Tracheal epithelial cell (primary cell): ENCODE results near the gene ZNF71. TPM values are rescaled to one million over a fixed set of nuclear protein-coding genes. Genes with fewer than 3 reads are reported as not detected.

ENCODE experiments used
- total RNA-seq: library from RNA; depleted of rRNA; stranded (reverse); fragments of >200 nt; gene quantifications from 2 replicates; pipeline ENCODE4 v1.2.1, GENCODE V29; 2014

ZNF71 gene
- 5.3 and 9.4 TPM in 2 replicates for total RNA-seq

DNA sequence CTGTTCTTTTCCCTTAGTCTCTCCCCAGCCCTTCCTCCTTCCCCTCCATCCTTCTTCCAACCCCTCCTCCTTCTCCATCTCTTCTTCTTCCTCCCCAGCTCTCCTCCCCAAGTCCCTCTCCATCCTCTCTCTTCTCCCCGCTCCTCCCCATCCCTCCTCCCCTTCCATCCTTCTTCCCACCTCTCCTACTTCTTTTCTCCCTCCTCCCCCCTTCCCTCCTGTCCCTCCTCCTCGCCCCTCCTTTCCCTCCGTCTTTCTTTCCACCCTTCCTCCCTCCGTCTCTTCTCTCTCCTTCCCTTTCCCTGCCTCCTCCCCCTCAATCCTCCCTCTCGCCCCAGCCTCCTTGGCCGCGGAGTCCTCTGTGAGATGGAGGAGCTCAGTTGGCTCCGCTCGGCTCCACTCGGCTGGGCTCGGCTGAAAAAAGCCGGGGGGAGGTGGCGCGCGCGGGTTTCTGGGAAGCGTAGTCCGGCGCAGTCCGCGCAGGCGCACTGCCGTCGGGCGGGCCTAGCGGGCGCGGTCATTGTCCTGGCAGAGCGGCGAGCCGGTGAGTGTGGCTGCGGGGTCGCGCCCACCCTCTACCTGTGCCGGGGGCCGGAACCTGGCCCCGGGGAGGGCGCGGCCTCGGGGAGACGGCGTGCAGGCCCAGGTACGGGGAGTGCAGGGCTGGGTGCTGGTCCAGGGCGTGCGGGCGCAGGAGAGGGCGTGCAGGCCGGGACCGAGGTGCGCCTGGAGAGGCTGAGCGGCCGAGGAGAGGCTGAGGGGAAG lies at the start of gene ZNF71:
Gene ZNF71, plus strand, starts transcription at position 520 of the 765 bp plus-strand sequence. CDS start 6,257 bp downstream, outside the sequence.

DNA sequence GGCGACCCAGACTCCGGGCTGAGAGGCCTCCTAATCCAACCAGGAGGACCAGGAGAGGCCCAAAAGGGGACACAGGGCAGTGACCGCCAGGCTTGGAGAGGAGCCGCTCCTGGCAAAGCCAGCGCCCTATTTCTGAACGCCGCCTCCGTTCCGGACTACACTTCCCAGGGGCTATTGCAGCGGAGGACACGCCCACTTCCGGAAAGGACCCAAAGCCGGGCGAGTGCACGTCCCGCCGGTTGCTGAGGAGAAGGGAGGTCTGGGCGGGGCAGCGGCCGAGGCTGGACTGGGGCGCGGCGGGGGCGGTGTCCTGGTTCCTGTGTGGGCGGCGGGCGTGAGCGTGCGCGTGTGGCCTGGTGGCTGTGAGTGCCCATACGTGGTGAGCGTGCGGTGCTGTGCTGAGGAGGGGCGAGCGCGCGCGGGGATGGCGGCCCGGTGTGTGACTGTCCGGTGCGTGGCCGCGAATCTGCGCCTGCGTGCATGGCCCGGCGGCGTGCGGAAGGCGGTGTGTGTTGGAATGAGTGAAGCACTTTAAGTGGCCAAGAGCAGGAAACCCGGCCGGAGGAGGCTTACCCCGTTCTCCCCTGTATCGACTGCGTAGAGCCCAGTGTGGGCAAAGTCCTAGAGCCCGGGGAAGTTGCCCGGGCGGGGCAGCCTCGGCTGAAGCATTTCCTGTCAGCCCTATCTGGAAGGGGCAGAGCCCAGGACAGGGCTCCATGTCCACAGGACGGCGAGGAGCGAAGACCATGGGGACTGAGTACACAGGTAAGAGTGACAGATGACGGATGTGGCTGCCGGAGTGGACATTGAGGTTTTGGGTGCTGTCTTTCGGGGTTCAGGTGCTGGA lies 27.6 kb upstream of the ZNF71 start, which contains the start of gene ZNF470:
Gene ZNF470, plus strand, starts transcription at position 195 of the 847 bp plus-strand sequence. CDS start 2,844 bp downstream, outside the sequence.

DNA sequence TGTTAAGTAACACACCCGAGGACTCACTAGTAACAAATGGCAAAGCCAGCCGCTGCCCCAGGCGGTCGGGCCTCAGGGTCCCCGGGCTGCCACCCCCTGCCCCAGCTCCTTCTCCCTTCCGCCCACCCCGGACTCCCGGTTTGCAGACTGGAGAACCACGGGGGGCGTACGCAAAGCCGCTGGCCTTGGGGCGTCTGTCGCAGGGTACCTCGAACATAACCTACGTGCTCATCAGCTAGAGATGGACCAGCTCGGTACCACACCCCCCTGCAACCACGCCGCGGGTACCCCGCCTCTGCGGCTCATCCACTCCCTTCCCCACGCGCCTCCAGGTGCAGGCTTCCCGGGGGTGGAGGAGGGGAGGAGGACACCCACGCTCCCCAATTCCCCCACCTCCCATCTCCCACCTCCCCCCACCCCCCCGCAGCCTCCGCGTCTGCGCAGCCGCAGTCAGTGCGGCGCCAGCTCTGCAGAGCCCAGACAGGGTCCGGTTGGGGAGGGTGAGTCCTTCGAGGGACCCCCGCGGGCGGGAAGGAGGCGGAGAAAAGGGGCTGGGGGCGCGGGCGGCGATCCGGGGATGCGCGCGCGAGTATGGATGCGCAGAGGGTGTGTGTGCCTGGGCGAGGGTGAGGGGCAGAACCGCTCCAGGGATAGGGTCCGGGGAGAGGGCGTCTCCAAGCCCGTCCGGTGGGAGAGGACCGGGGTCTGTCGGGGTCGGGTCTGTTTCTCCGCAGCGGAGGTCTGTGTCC lies 47.8 kb downstream of the ZNF71 start, which contains the start of gene SMIM17:
Gene SMIM17, plus strand, starts transcription at position 449 of the 749 bp plus-strand sequence. CDS start 2,509 bp downstream, outside the sequence.

DNA sequence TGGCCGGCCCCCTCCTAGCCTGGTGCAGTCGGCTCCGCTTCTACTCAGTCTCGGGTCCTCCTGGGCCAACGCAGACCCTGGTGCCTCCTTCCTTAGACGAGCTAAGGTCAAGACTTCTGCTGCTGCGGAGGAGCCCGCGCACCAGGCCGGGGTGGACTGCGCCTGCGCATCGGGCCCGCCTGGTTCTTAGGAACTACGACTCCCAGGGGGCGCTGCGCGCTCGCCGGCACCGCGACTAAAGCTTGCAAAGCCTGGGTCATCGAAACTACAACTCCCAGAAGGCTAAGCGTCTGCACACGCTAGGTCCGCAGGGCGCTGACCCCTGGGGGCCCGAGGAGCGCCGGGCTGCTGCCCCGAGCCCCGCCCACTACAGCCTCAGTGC lies 76.5 kb downstream of the ZNF71 start, which contains the start of gene ZNF835:
Gene ZNF835, minus strand, starts transcription at position 145 of the 382 bp plus-strand sequence. CDS start 6,559 bp downstream, outside the sequence.

Other genes starting within 250 kb of the ZNF71 start
- 1.4 and 7.2 TPM in 2 replicates for gene ZNF582, start 201.8 kb upstream of the ZNF71 start, total RNA-seq
- 2.6 and 2.7 TPM in 2 replicates for gene ZNF583, start 191.0 kb upstream of the ZNF71 start, total RNA-seq
- 3.6 and 6.0 TPM in 2 replicates for gene ZNF667, start 118.0 kb upstream of the ZNF71 start, total RNA-seq
- gene ZNF471, start 87.4 kb upstream of the ZNF71 start, total RNA-seq: 0.64 and 2.4 TPM in 2 replicates
- 7.5 and 10.1 TPM in 2 replicates for gene ZFP28, start 56.4 kb upstream of the ZNF71 start, total RNA-seq
- 3.2 and 4.1 TPM in 2 replicates for gene ZNF470, start 27.8 kb upstream of the ZNF71 start, total RNA-seq
- gene SMIM17, start 47.9 kb downstream of the ZNF71 start, total RNA-seq: 0.24 TPM in 1 of 2 replicates, not detected in the other
- 0.21 and 0.24 TPM in 2 replicates for gene ZNF835, start 76.5 kb downstream of the ZNF71 start, total RNA-seq
- gene PEG3, start 245.4 kb downstream of the ZNF71 start, total RNA-seq: 0.43 and 0.48 TPM in 2 replicates
- not detected in 2 replicates for gene ZIM2, start 245.4 kb downstream of the ZNF71 start, total RNA-seq